ENCODE data around the gene PDE11A. TPM values are rescaled to one million over a fixed set of nuclear protein-coding genes. Genes with fewer than 3 reads are reported as not detected.

PDE11A gene
- total and polyA plus RNA-seq, 10 donors = 0.02 to 1.2 (median 0.22) TPM; not detected in 3

GRCh38 chr2:177675350-177675821 is 397.2 kb downstream of the PDE11A start:
- no peaks in the 10 kb centered on the region for H3K4me1 ChIP-seq
- no peak overlapping the region for H3K27ac ChIP-seq
- no peak overlapping the region for H3K4me3 ChIP-seq
- no peak for DNase-seq
- no peaks in the 10 kb centered on the region for H3K36me3 ChIP-seq
- intact Hi-C loops (cut with DNase I; ENCODE audit: low total_unique reads) = no loop called here
- peaks cover 0 to 7% (median 0%) of the 10 kb centered on the region in 7 donors for H3K27me3 ChIP-seq (replicated peaks in 1 of 7)
- WGBS, 5 donors = 46 to 73% (median 56%) methylated on average over 6 of the region's 6 CpGs
- TF ChIP-seq POLR2AphosphoS5 (IDR thresholded peaks at IDR 0.05) = no peak
- no peaks in the 10 kb centered on the region for H3K9me3 ChIP-seq

- H3K4me1 ChIP-seq = no peaks in the 10 kb centered on the region
- H3K9me3 ChIP-seq = no peaks in the 10 kb centered on the region
- 75 to 88% (median 82%) methylated on average over 9 of the region's 9 CpGs for WGBS, 5 donors
- intact Hi-C loops (cut with DNase I; ENCODE audit: low total_unique reads) = no loop called here
- H3K27ac ChIP-seq = no peak overlapping the region
- H3K27me3 ChIP-seq (replicated peaks in 1 of 7) = peaks cover 0 to 7% (median 0%) of the 10 kb centered on the region in 7 donors
- DNase-seq = no peak
- no peak for TF ChIP-seq POLR2AphosphoS5 (IDR thresholded peaks at IDR 0.05)
- no peak for TF ChIP-seq POLR2A (IDR thresholded peaks at IDR 0.05)
- TF ChIP-seq CTCF (IDR thresholded peaks at IDR 0.05 in 8 of 11, conservative IDR thresholded peaks at IDR 0.05 in 3 of 11) = no peak
- H3K36me3 ChIP-seq = no peaks in the 10 kb centered on the region
- H3K4me3 ChIP-seq = no peak overlapping the region
These were observed 398.7 kb downstream of the PDE11A start for GRCh38 chr2:177673602-177674595.

- DNase-seq = no peak
- WGBS, 5 donors = 66 to 72% (median 67%) methylated on average over 4 of the region's 4 CpGs
- no peaks in the 10 kb centered on the region for H3K36me3 ChIP-seq
- H3K4me3 ChIP-seq = no peak overlapping the region
- intact Hi-C loops (cut with DNase I; ENCODE audit: low total_unique reads) = no loop called here
- H3K4me1 ChIP-seq = no peaks in the 10 kb centered on the region
- TF ChIP-seq POLR2AphosphoS5 (IDR thresholded peaks at IDR 0.05) (no peak), POLR2A (IDR thresholded peaks at IDR 0.05) (no peak), CTCF (IDR thresholded peaks at IDR 0.05 in 8 of 11, conservative IDR thresholded peaks at IDR 0.05 in 3 of 11) (no peak)
- peaks cover 0 to 7% (median 0%) of the 10 kb centered on the region in 7 donors for H3K27me3 ChIP-seq (replicated peaks in 1 of 7)
- no peak overlapping the region for H3K27ac ChIP-seq
- H3K9me3 ChIP-seq = no peaks in the 10 kb centered on the region
These were observed 400.9 kb downstream of the PDE11A start for GRCh38 chr2:177671662-177672061.

GRCh38 chr2:177670791-177671535 is 401.6 kb downstream of the PDE11A start:
- no peak for DNase-seq
- no peak overlapping the region for H3K27ac ChIP-seq
- no peaks in the 10 kb centered on the region for H3K9me3 ChIP-seq
- TF ChIP-seq POLR2AphosphoS5 (IDR thresholded peaks at IDR 0.05) (no peak), POLR2A (IDR thresholded peaks at IDR 0.05) (no peak), CTCF (IDR thresholded peaks at IDR 0.05 in 8 of 11, conservative IDR thresholded peaks at IDR 0.05 in 3 of 11) (no peak)
- H3K27me3 ChIP-seq (replicated peaks in 1 of 7) = peaks cover 0 to 7% (median 0%) of the 10 kb centered on the region in 7 donors
- no peaks in the 10 kb centered on the region for H3K36me3 ChIP-seq
- 58 to 77% (median 65%) methylated on average over 2 of the region's 2 CpGs for WGBS, 5 donors
- H3K4me3 ChIP-seq = no peak overlapping the region
- no peaks in the 10 kb centered on the region for H3K4me1 ChIP-seq
- intact Hi-C loops (cut with DNase I; ENCODE audit: low total_unique reads) = no loop called here
